ENCODE measurements around the gene WDR88.

DNA sequence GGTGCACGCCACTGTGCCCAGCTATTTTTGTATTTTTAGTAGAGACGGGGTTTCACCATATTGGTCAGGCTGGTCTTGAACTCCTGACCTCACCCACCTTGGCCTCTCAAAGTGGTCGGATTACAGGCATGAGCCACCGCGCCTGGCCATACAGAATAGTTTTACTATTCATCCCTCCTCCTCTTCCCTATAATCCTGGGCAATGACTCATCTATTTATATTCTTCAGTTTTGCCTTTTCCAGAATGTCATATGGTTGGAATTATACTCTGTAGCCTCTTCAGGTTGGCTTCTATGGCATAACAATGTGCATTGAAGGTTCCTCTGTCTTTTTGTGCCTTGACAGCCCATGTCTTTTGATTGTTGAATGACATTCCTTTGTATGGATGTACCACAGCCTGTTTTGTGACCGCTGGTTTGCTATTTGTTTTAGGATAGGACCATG lies 40.0 kb downstream of the WDR88 start:
- TF ChIP-seq, protein P1, sequence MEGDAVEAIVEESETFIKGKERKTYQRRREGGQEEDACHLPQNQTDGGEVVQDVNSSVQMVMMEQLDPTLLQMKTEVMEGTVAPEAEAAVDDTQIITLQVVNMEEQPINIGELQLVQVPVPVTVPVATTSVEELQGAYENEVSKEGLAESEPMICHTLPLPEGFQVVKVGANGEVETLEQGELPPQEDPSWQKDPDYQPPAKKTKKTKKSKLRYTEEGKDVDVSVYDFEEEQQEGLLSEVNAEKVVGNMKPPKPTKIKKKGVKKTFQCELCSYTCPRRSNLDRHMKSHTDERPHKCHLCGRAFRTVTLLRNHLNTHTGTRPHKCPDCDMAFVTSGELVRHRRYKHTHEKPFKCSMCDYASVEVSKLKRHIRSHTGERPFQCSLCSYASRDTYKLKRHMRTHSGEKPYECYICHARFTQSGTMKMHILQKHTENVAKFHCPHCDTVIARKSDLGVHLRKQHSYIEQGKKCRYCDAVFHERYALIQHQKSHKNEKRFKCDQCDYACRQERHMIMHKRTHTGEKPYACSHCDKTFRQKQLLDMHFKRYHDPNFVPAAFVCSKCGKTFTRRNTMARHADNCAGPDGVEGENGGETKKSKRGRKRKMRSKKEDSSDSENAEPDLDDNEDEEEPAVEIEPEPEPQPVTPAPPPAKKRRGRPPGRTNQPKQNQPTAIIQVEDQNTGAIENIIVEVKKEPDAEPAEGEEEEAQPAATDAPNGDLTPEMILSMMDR (IDR thresholded peaks at IDR 0.05): no peak
- no peak for TF ChIP-seq POLR2A (IDR thresholded peaks at IDR 0.05)
- TF ChIP-seq POLR2AphosphoS5 (IDR thresholded peaks at IDR 0.05): no peak
- no peak for TF ChIP-seq EP300 (IDR thresholded peaks at IDR 0.05)
